Common myeloid progenitor, CD34-positive (primary cell): ENCODE results near the gene AGBL5.

ENCODE experiments used
- CTCF ChIA-PET: fragments of 350-600 bp; sonication (Branson Sonifier 250); formaldehyde crosslinking; loops from one replicate; lab custom pipeline; 2021; ENCODE audit warnings: antibody characterized with exemption; lab: Charles Lee
- POLR2A ChIA-PET: fragments of 350-600 bp; sonication (Branson Sonifier 250); formaldehyde crosslinking; loops from one replicate; lab custom pipeline; 2021; ENCODE audit warnings: antibody characterized with exemption; lab: Charles Lee
- DNase-seq, 3 donors: peaks; one replicate each; pipeline versions ENCODE4 v3.0.0 to v3.0.0-alpha.2; 2013
- H3K27ac ChIP-seq, 2 experiments: 1 replicate in 1 of 2; 2 replicates in 1 of 2; pipeline ENCODE4 v1.7.0; 2013; ENCODE audit warnings: inconsistent platforms in 2 of 2, low read length in 2 of 2, mild to moderate bottlenecking in 2 of 2, low read depth in 1 of 2, moderate library complexity in 1 of 2; ENCODE audit not compliant: severe bottlenecking in 2 of 2, insufficient read depth in 1 of 2, poor library complexity in 1 of 2
- H3K27me3 ChIP-seq, 5 experiments: replicated peaks in 2 of 5; 1 replicate in 3 of 5; 2 replicates in 2 of 5; pipeline versions ENCODE4 v1.6.1 to v1.7.0; 2013; ENCODE audit warnings: low read length in 4 of 5, mild to moderate bottlenecking in 2 of 5, moderate library complexity in 2 of 5, inconsistent platforms in 1 of 5; ENCODE audit not compliant: insufficient read depth in 5 of 5, control insufficient read depth in 4 of 5
- H3K36me3 ChIP-seq, 4 experiments: 1 replicate in 2 of 4; 2 replicates in 2 of 4; pipeline versions ENCODE4 v1.6.1 to v1.7.0; 2013; ENCODE audit warnings: low read length in 3 of 4, control low read depth in 1 of 4, mild to moderate bottlenecking in 1 of 4; ENCODE audit not compliant: control insufficient read depth in 4 of 4, insufficient read depth in 4 of 4
- H3K4me1 ChIP-seq, 4 experiments: 1 replicate in 3 of 4; 2 replicates in 1 of 4; pipeline versions ENCODE4 v1.6.1 to v1.7.1; 2013; ENCODE audit warnings: low read length in 3 of 4, mild to moderate bottlenecking in 3 of 4, control low read depth in 1 of 4, inconsistent platforms in 1 of 4, moderate library complexity in 1 of 4; ENCODE audit not compliant: control insufficient read depth in 4 of 4, insufficient read depth in 4 of 4; ENCODE audit errors: control extremely low read depth in 1 of 4
- H3K4me3 ChIP-seq, 7 experiments: 1 replicate in 4 of 7; 2 replicates in 3 of 7; pipeline versions ENCODE4 v1.5.1 to v1.7.0; 2013; ENCODE audit warnings: mild to moderate bottlenecking in 7 of 7, low read length in 6 of 7, moderate library complexity in 6 of 7, inconsistent platforms in 2 of 7, low read depth in 2 of 7, control low read depth in 1 of 7; ENCODE audit not compliant: insufficient read depth in 4 of 7, control insufficient read depth in 1 of 7; ENCODE audit errors: extremely low read depth in 1 of 7
- H3K9me3 ChIP-seq, 5 experiments: 1 replicate in 4 of 5; 2 replicates in 1 of 5; pipeline versions ENCODE4 v1.6.1 to v1.7.1; 2013; ENCODE audit warnings: low read length in 4 of 5, mild to moderate bottlenecking in 2 of 5, inconsistent platforms in 1 of 5, low read depth in 1 of 5, moderate library complexity in 1 of 5; ENCODE audit not compliant: control insufficient read depth in 4 of 5, insufficient read depth in 2 of 5; ENCODE audit errors: control extremely low read depth in 1 of 5
- WGBS: methylation state at CpG from one replicate; pipeline ENCODE4 v1.1.5; 2013; ENCODE audit not compliant: insufficient coverage; 5-methylcytosine and 5-hydroxymethylcytosine counted together

AGBL5 gene

DNA sequence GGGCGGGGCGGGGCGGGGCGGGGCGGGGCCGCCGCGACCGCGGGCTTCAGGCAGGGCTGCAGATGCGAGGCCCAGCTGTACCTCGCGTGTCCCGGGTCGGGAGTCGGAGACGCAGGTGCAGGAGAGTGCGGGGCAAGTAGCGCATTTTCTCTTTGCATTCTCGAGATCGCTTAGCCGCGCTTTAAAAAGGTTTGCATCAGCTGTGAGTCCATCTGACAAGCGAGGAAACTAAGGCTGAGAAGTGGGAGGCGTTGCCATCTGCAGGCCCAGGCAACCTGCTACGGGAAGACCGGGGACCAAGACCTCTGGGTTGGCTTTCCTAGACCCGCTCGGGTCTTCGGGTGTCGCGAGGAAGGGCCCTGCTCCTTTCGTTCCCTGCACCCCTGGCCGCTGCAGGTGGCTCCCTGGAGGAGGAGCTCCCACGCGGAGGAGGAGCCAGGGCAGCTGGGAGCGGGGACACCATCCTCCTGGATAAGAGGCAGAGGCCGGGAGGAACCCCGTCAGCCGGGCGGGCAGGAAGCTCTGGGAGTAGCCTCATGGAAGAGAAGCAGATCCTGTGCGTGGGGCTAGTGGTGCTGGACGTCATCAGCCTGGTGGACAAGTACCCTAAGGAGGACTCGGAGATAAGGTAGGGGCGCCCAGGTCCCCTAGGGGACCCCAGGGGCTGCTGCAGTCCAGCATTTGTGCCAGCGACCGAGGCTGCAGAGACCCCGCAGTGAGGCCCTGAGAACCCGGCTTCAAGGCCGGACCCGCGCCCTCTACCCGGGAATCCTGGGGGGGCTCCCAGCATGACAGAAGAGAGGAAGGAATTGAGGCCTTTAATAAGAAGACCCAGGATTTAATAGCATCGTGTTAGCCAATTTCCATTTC is 35.5 kb downstream of the AGBL5 start, which contains the start of gene KHK:
Gene KHK, plus strand, starts transcription at position 49 of the 870 bp plus-strand sequence. Its CDS starts 488 bp downstream, at position 537.
- peaks cover 0 to 12% (median 3%) of the 10 kb centered on the region in 4 experiments for H3K36me3 ChIP-seq
- no peaks in the 10 kb centered on the region for H3K9me3 ChIP-seq
- ChIA-PET CTCF (interaction anchor here (0.8 to 28.0 kb wide), 10 partner anchors 10 to 195 kb away, joined by 3 to 381 read pairs (median 5); partner anchors contain the start of genes AGBL5, OST4 and TRIM54), POLR2A (interaction anchor here (0.5 to 1.4 kb wide), 3 partner anchors 16 to 276 kb away, joined by 3 to 4 read pairs (median 3); partner anchors contain the start of gene OST4)
- H3K4me3 ChIP-seq: peak within 1 kb of the TSS; percentile 43 to 82 (median 70)
- DNase-seq: no peak
- no peaks in the 10 kb centered on the region for H3K27me3 ChIP-seq
- 23% methylated on average over 37 of the region's 54 CpGs for WGBS
- H3K27ac ChIP-seq: peak within 1 kb of the TSS in 1 of 2 experiments; percentile 66
- peaks cover 2 to 48% (median 38%) of the 10 kb centered on the region in 4 experiments for H3K4me1 ChIP-seq

GRCh38 chr2:27087823-27088410 is 36.4 kb downstream of the AGBL5 start:
- ChIA-PET POLR2A (interaction anchor here (1.4 kb wide), 1 partner anchor 17 kb away, joined by 4 read pairs; the partner anchor contains the start of gene OST4), CTCF (interaction anchor here (0.7 to 28.0 kb wide), 9 partner anchors 9 to 177 kb away, joined by 3 to 381 read pairs (median 5); partner anchors contain the start of genes AGBL5 and OST4)
- DNase-seq: no peak
- peaks cover 2 to 39% (median 29%) of the 10 kb centered on the region in 4 experiments for H3K4me1 ChIP-seq
- H3K4me3 ChIP-seq: no peak overlapping the region
- no peaks in the 10 kb centered on the region for H3K27me3 ChIP-seq
- H3K27ac ChIP-seq: no peak overlapping the region
- peaks cover 0 to 7% (median 1%) of the 10 kb centered on the region in 4 experiments for H3K36me3 ChIP-seq
- H3K9me3 ChIP-seq: no peaks in the 10 kb centered on the region
- 100% methylated on average over 3 of the region's 5 CpGs for WGBS

DNA sequence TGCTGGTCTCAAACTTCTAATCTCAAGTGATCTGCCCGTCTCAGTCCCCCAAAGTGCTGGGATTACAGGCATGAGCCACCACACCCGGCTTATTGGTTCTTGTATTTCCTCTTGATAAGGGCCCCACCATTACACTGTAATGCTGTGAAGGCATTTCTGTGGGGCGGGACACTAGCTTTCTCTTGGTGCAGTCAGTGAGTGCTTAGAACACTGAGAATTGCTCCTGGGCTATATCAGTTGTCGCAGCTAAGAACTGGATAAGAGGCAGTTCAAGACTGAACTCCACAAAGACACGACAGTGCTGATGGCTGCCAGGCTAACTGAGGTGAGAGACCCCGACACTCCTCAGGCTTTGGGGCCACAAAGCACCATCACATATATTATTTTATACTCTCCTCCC is 37.2 kb downstream of the AGBL5 start:
- 89% methylated on average over 5 of the region's 6 CpGs for WGBS
- peak in 2 of 3 donors; percentile 17 to 39 for DNase-seq
- Histone ChIP-seq H3K9me3 (no peaks in the 10 kb centered on the region), H3K27me3 (no peaks in the 10 kb centered on the region), H3K27ac (no peak overlapping the region), H3K4me3 (no peak overlapping the region), H3K4me1 (peaks cover 2 to 32% (median 25%) of the 10 kb centered on the region in 4 experiments), H3K36me3 (peaks cover 0 to 7% (median 0%) of the 10 kb centered on the region in 4 experiments)
- POLR2A ChIA-PET: no interaction called here
- CTCF ChIA-PET: interaction anchor here (0.6 to 28.0 kb wide), 9 partner anchors 8 to 176 kb away, joined by 3 to 381 read pairs (median 5); partner anchors contain the start of genes ABHD1, AGBL5, OST4 and PREB

- DNase-seq: no peak
- peaks cover 0 to 7% (median 0%) of the 10 kb centered on the region in 4 experiments for H3K36me3 ChIP-seq
- no peaks in the 10 kb centered on the region for H3K27me3 ChIP-seq
- ChIA-PET CTCF (interaction anchor here (0.6 to 28.0 kb wide), 8 partner anchors 8 to 128 kb away, joined by 3 to 381 read pairs (median 4); partner anchors contain the start of genes ABHD1, AGBL5 and PREB), POLR2A (no interaction called here)
- H3K4me3 ChIP-seq: no peak overlapping the region
- H3K4me1 ChIP-seq: peaks cover 2 to 25% (median 23%) of the 10 kb centered on the region in 4 experiments
- H3K9me3 ChIP-seq: no peaks in the 10 kb centered on the region
- 95% methylated on average over 14 of the region's 14 CpGs for WGBS
- H3K27ac ChIP-seq: no peak overlapping the region
These were observed 37.9 kb downstream of the AGBL5 start for GRCh38 chr2:27089111-27089954.

DNA sequence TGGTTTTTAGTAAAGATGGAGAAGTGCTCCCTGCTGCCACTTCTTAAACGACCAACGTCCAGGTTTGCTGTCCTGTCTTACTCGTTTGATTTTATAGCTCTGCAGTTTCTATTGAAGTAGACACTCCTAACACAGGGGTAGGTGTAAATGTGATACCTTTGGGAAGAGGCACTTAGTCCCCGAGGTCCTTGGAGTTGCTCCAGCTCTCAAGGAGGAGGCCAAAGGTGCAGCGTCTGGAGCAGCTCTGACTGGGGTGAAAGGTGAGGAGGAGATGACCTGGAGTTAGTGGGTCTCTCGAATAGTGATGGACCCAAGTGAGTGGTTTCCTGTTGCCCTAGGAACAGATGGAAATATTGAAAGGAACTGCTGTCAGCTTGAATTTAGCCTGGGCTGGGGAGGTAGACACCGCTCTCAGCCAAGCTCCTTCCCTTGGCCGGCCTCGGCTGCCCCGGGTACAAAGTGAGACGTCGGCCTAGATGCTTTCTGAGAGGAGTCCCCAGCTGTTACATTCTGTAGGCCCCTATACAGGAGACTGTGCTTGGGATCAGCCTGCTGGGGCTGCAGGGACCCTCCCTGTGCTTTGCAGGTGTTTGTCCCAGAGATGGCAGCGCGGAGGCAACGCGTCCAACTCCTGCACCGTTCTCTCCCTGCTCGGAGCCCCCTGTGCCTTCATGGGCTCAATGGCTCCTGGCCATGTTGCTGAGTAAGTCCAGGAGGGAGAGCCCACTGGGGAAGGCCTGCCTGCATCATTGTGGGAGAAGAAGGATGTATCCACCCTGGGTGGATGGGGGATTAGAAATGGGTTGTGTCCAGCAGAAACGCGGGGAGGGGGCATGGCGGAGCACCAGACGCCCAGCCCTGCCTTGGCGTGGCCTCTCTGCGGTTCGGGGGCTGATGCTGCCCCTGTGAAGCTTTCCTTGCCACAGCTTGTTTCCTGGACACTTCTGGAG is 40.6 kb downstream of the AGBL5 start:
- Histone ChIP-seq H3K4me1 (peaks cover 0 to 17% (median 16%) of the 10 kb centered on the region in 4 experiments), H3K27me3 (no peaks in the 10 kb centered on the region), H3K36me3 (no peaks in the 10 kb centered on the region), H3K27ac (no peak overlapping the region), H3K4me3 (no peak overlapping the region), H3K9me3 (no peaks in the 10 kb centered on the region)
- ChIA-PET POLR2A (interaction anchor here (0.6 kb wide), 1 partner anchor 100 kb away, joined by 9 read pairs; no protein-coding TSS in a partner anchor), CTCF (interaction anchor here (0.9 to 4.7 kb wide), 10 partner anchors 9 to 212 kb away, joined by 3 to 23 read pairs (median 3); no protein-coding TSS in a partner anchor)
- WGBS: 88% methylated on average over 22 of the region's 25 CpGs
- DNase-seq: no peak
